Uterus (tissue), 4 donors: ENCODE measurements around the gene POLD1. TPM values are rescaled to one million over a fixed set of nuclear protein-coding genes. Genes with fewer than 3 reads are reported as not detected.
"Not testable (repeated sequence)": the region's sequence is repeated elsewhere in the genome, so short reads cannot be mapped to it uniquely, and the experiment has no call there.

ENCODE experiments used
- DNase-seq, 2 donors: peaks; one replicate each; pipeline ENCODE4 v3.0.0-alpha.2; 2019 to 2020
- H3K27ac ChIP-seq, 2 donors: fragments of 200-600 bp; sonication (generic); 1 replicate in 1 of 2; 2 replicates in 1 of 2; pipeline ENCODE4 v1.5.1; 2016 to 2018
- H3K27me3 ChIP-seq, 2 donors: fragments of 200-600 bp; sonication (generic); one replicate each; pipeline ENCODE4 v1.5.1; 2018 to 2019; ENCODE audit warnings: control low read depth in 1 of 2
- H3K36me3 ChIP-seq, 2 donors: fragments of 200-600 bp; sonication (generic); one replicate each; pipeline ENCODE4 v1.5.1; 2019; ENCODE audit warnings: control low read depth in 1 of 2
- H3K4me1 ChIP-seq, 2 donors: fragments of 200-600 bp; sonication (generic); one replicate each; pipeline ENCODE4 v1.5.1; 2018 to 2019; ENCODE audit warnings: control low read depth in 1 of 2
- H3K4me3 ChIP-seq, 2 donors: fragments of 200-600 bp; sonication (generic); 1 replicate in 1 of 2; 2 replicates in 1 of 2; pipeline ENCODE4 v1.5.1; 2018 to 2019; ENCODE audit warnings: mild to moderate bottlenecking in 1 of 2
- H3K9me3 ChIP-seq, 2 donors: fragments of 200-600 bp; sonication (generic); one replicate each; pipeline ENCODE4 v1.5.1; 2019; ENCODE audit warnings: control low read depth in 1 of 2
- CTCF ChIP-seq, 4 experiments: fragments of 200-600 bp in 2 of 4; fragments of 450-650 bp in 2 of 4; sonication (generic) in 2 of 4; IDR thresholded peaks; one replicate each; pipeline ENCODE4 v1.5.1; 2016 to 2019; ENCODE audit warnings: antibody characterized with exemption in 4 of 4, mild to moderate bottlenecking in 2 of 4, moderate library complexity in 1 of 4
- POLR2A ChIP-seq, 2 donors: fragments of 450-650 bp; IDR thresholded peaks; one replicate each; pipeline ENCODE4 v1.6.1; 2016; ENCODE audit warnings: antibody characterized with exemption in 2 of 2, mild to moderate bottlenecking in 1 of 2, moderate library complexity in 1 of 2
- intact Hi-C: fragments of 100-400 bp; cut with DNase I; formaldehyde crosslinking; loops from one replicate; pipeline ENCODE4 v1.15.1; 2023; ENCODE audit warnings: low total_unique reads
- total RNA-seq, 4 donors: library from RNA; depleted of rRNA in 3 of 4; stranded (reverse); fragments of >200 nt in 3 of 4; gene quantifications; one replicate each; pipeline versions ENCODE4 v1.1.0 to v1.2.4, GENCODE V29; 2014 to 2023
- donor health status: DM: yes; HTN: yes; CAD: no.

POLD1 gene
- total RNA-seq, 4 donors from 2014 or later: 10.6 to 47.9 (median 24.0) TPM

DNA sequence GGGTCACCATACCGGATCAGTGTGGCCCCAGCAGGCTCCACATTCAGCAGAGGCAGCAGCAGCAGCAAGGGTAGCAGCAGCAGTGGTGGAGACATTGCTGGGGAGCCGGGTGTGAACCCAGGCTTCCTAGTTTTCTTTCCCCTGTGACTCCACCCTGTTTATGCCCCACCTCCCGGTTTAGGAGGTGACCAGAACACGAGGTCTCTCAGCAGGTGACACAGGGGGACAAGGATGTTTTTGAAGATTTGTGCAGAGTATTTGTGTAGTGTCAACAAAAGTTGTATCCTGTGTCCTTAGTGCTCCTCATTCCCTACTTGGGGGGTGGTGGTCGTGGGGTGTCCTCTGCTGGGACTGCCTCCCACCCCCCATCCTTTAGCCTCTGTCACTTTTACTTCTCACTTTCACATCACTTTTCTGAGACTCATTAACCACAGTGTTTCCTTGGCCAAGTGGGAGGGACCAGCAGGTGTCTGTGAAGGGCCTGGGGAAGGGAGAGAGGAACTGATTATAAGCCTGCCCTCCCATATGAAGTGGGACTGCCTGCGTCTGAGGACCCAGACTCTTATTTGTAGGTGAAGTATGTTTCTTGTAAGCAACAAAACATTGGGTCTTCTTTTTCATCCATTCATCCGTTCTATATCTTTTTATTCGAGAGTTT lies 39.4 kb upstream of the POLD1 start:
- intact Hi-C loops: no loop called here
- TF ChIP-seq POLR2A (IDR thresholded peaks at IDR 0.05) (no peak), CTCF (IDR thresholded peaks at IDR 0.05) (no peak)
- Histone ChIP-seq H3K36me3 (no peaks in the 10 kb centered on the region), H3K27me3 (no peaks in the 10 kb centered on the region), H3K4me1 (no peaks in the 10 kb centered on the region), H3K4me3 (no peak overlapping the region), H3K9me3 (no peaks in the 10 kb centered on the region), H3K27ac (no peak overlapping the region)
- DNase-seq: no peak

DNA sequence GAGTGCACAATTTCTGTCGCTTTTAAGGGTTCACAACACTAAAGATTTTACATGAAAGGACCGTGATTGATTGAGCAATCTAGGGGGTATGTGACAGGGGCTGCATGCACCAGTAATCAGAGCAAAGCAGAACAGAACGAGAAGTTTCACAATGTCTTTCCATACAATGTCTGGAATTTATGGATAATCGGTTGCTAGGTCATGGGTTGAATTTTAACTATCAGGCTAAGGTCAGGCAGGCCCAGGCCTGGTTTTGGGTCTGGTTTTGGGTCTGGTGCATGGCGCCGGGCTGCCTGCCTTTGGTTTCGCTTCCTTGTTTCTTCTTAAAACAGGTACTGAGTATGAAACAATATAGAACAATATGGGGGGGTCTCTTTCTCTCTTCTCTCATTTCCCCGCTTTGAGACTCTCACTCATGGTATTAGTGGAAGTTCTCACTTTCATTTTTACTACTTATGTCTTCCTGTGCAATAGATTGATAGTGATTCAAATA lies 37.0 kb upstream of the POLD1 start:
- intact Hi-C loops, H3K9me3 ChIP-seq, H3K4me1 ChIP-seq, DNase-seq, H3K27me3 ChIP-seq, H3K36me3 ChIP-seq, H3K27ac ChIP-seq, H3K4me3 ChIP-seq: not testable (repeated sequence)

DNA sequence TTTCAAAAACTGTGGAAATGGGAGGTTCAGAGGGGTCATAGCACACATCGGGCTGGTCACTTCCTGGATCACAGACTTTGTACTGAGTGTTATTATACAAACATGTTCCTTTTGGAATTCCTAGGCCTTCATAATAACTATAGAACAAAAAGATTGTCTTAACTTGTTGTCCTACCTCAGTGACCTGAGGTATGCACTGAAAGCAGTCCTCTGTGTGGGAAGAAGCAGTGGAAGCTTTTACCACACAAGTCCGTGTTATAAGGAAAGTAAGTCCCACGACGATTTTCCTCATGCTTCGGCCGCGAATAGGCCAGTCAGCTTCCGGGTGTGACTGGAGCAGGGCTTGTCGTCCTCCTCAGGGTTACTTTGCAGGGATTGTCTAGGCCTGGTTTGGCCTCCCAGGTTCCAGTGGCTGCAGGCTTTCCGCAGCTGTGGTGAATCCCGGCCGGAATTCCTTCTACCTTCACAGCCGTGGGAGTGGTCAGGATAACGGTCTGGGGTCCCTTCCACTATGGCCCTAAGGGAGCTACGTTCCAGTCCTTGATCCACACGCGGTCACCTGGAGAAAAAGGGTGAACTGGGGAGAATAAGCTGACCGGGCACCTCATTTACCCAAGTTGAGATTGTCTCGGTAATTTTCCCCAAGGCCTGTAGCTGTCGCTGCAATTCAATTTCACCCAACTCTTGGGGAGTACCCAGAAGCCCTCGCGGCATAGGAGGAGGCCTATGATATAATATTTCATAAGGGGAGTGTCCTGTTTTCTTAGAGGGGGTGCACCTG lies 34.7 kb upstream of the POLD1 start:
- DNase-seq: no peak
- Histone ChIP-seq H3K27ac (no peak overlapping the region), H3K36me3 (no peaks in the 10 kb centered on the region), H3K4me3 (no peak overlapping the region), H3K4me1 (no peaks in the 10 kb centered on the region), H3K9me3 (no peaks in the 10 kb centered on the region), H3K27me3 (no peaks in the 10 kb centered on the region)
- intact Hi-C loops: loop anchor here (10.0 kb wide), 1 partner anchor 425 kb away; the partner anchor contains the start of gene GPR32
- no peak for TF ChIP-seq CTCF (IDR thresholded peaks at IDR 0.05)
- no peak for TF ChIP-seq POLR2A (IDR thresholded peaks at IDR 0.05)

GRCh38 chr19:50352242-50352641 lies 31.9 kb upstream of the POLD1 start:
- no peaks in the 10 kb centered on the region for H3K9me3 ChIP-seq
- DNase-seq: no peak

GRCh38 chr19:50353487-50353880 lies 30.7 kb upstream of the POLD1 start:
- H3K4me3 ChIP-seq, H3K27ac ChIP-seq, H3K36me3 ChIP-seq, DNase-seq, H3K4me1 ChIP-seq, H3K27me3 ChIP-seq, H3K9me3 ChIP-seq: not testable (repeated sequence)
- intact Hi-C loops: loop anchor here (10.0 kb wide), 1 partner anchor 421 kb away; the partner anchor contains the start of gene GPR32

More at GRCh38 chr19:50352242-50352641, 31.9 kb upstream of the POLD1 start:
- Histone ChIP-seq H3K36me3 (no peaks in the 10 kb centered on the region), H3K4me1 (no peaks in the 10 kb centered on the region), H3K27ac (no peak overlapping the region), H3K27me3 (no peaks in the 10 kb centered on the region), H3K4me3 (no peak overlapping the region)
- intact Hi-C loops: loop anchor here (10.0 kb wide), 1 partner anchor 423 kb away; the partner anchor contains the start of gene GPR32
- TF ChIP-seq CTCF (IDR thresholded peaks at IDR 0.05) (no peak), POLR2A (IDR thresholded peaks at IDR 0.05) (no peak)

DNA sequence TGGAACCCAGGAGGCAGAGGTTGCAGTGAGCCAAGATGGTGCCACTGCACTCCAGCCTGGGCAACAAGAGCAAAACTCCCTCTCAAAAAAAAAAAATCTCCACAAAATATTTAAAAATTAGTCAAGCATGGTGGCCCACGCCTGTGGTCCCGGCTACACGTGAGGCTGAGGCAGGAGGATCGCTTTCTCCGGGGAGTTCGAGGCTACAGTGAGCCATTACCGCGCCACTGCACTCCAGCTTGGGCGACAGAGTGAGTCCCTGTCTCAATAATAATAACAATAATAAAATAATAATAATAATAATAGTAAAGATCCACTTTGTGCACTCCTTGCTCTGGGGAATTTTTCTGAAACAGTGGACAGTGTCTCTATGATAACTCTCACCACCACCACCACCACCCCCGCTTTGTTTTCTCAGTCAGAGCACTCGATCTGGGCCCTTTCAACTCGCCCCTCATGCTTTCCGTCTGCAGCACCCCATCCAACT lies 27.4 kb upstream of the POLD1 start:
- no peaks in the 10 kb centered on the region for H3K27me3 ChIP-seq
- no peaks in the 10 kb centered on the region for H3K36me3 ChIP-seq
- no peak overlapping the region for H3K4me3 ChIP-seq
- intact Hi-C loops: loop anchor here (10.0 kb wide), 1 partner anchor 418 kb away; the partner anchor contains the start of gene GPR32
- TF ChIP-seq CTCF (IDR thresholded peaks at IDR 0.05) (no peak), POLR2A (IDR thresholded peaks at IDR 0.05) (no peak)
- DNase-seq: no peak
- H3K4me1 ChIP-seq: no peaks in the 10 kb centered on the region
- H3K9me3 ChIP-seq: no peaks in the 10 kb centered on the region
- no peak overlapping the region for H3K27ac ChIP-seq
